Endodermal cell (in vitro differentiated cells): ENCODE measurements around the gene HOXD12. TPM values are rescaled to one million over a fixed set of nuclear protein-coding genes. Genes with fewer than 3 reads are reported as not detected.
A peak's percentile ranks its signal among the peaks of the same experiment; 100 is the strongest.

Experiments
- DNase-seq: peaks from one replicate; pipeline ENCODE4 v3.0.0-alpha.2; 2017
- H3K27ac ChIP-seq: 2 replicates; pipeline ENCODE4 v1.5.1; 2013; ENCODE audit warnings: mild to moderate bottlenecking, low read depth, low read length, moderate library complexity
- H3K27me3 ChIP-seq: 2 replicates; pipeline ENCODE4 v1.6.1; 2013; ENCODE audit warnings: mild to moderate bottlenecking, low read length, moderate library complexity; ENCODE audit not compliant: insufficient read depth, control insufficient read depth, poor library complexity, severe bottlenecking
- H3K36me3 ChIP-seq: 2 replicates; pipeline ENCODE4 v1.7.0; 2013; ENCODE audit warnings: mild to moderate bottlenecking, low read length, moderate library complexity; ENCODE audit not compliant: control insufficient read depth, insufficient read depth
- H3K4me1 ChIP-seq: one replicate; pipeline ENCODE4 v1.7.0; 2013; ENCODE audit warnings: low read length; ENCODE audit not compliant: control insufficient read depth, insufficient read depth
- H3K4me3 ChIP-seq: 2 replicates; pipeline ENCODE4 v1.5.1; 2013; ENCODE audit warnings: mild to moderate bottlenecking, low read length, moderate library complexity
- H3K9ac ChIP-seq: 2 replicates; pipeline ENCODE4 v1.6.1; 2013; ENCODE audit warnings: mild to moderate bottlenecking, low read length, moderate library complexity; ENCODE audit not compliant: poor library complexity, severe bottlenecking; ENCODE audit errors: extremely low read depth
- H3K9me3 ChIP-seq: 2 replicates; pipeline ENCODE4 v1.6.1; 2013; ENCODE audit warnings: mild to moderate bottlenecking, low read length, moderate library complexity; ENCODE audit not compliant: control insufficient read depth
- H3K27ac Mint-ChIP-seq: 2 replicates; pipeline ENCODE4 v1.8.0; 2020; ENCODE audit warnings: mixed read lengths
- H3K27me3 Mint-ChIP-seq: 2 replicates; pipeline ENCODE4 v1.8.0; 2021; ENCODE audit warnings: mild to moderate bottlenecking, mixed read lengths; ENCODE audit not compliant: insufficient read depth
- H3K36me3 Mint-ChIP-seq: 2 replicates; pipeline ENCODE4 v1.8.0; 2020; ENCODE audit warnings: low read depth, mixed read lengths
- H3K4me1 Mint-ChIP-seq: 2 replicates; pipeline ENCODE4 v1.8.0; 2020; ENCODE audit warnings: mixed read lengths
- H3K4me3 Mint-ChIP-seq: 2 replicates; pipeline ENCODE4 v1.8.0; 2020; ENCODE audit warnings: mild to moderate bottlenecking, moderate library complexity, mixed read lengths
- H3K9me3 Mint-ChIP-seq: 2 replicates; pipeline ENCODE4 v1.8.0; 2020; ENCODE audit warnings: mild to moderate bottlenecking, mixed read lengths
- WGBS, 2 experiments: methylation state at CpG; one replicate each; pipeline versions ENCODE4 v1.1.5 to v1.1.7; 2013; ENCODE audit warnings: missing lambda C conversion rate in 2 of 2, mixed read lengths in 1 of 2; ENCODE audit not compliant: insufficient coverage in 1 of 2, insufficient read length in 1 of 2; 5-methylcytosine and 5-hydroxymethylcytosine counted together
- total RNA-seq, 2 donors: library from RNA; stranded (reverse); fragmentation: NEBNext Ultra II Directional in 1 of 2; extraction: Animal tissue kit (Norgen Biotek cat#: 25700) in 1 of 2; gene quantifications; 2 replicates in 1 of 2; 3 replicates in 1 of 2; pipeline ENCODE4 v1.2.1, GENCODE V29; 2021
- TF ChIP-seq, protein P1 (sequence below): fragments of 200-600 bp; sonication (generic); conservative IDR thresholded peaks from 2 replicates; pipeline ENCODE4 v1.5.0; 2021; ENCODE audit warnings: antibody characterized with exemption, mild to moderate bottlenecking

The HOXD12 gene
- total RNA-seq, 2 donors from 2014 or later, result not detected

DNA sequence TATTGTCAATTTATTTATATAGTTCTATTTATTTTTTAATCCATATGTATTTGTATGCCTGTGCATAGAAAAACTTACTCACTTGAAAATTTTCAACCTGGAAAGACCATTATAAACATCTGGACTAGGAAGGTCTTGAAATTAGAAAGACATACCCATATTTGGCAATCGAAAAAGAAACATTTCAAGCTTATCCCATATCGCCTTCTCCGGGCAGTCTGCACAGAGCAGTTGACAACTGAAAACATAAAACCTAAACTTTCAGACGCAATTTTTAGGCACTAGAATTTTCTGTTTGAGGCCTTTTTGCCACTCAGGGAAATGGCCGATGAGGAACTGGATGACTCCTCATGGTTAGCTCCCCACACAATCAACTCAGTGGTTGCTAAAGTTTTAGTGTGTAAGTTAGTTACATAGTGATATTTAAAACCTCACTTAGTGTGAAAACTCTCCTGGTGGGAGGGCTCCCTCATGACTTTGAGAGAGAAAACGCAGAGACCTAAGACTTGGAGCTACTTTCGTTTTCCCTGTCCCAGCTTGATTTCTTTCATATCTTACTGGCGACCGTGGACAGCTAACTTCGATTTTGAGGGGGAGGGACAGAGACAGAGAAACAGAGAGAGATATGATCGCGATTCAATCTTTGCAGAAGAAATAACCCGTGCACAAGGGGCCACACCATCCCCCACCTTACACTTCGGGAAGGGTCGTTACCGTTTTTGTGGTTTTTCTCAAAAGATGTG, 3.2 kb upstream of the HOXD12 start:
- 6 to 8% methylated on average over 10 to 16 of the region's 16 CpGs for WGBS, 2 experiments
- DNase-seq, result no peak
- Histone ChIP-seq H3K4me1 (no peaks in the 10 kb centered on the region), H3K9ac (no peak overlapping the region), H3K36me3 (no peaks in the 10 kb centered on the region), H3K4me3 (peak overlapping the region; percentile 68), H3K9me3 (no peaks in the 10 kb centered on the region), H3K27ac (no peak overlapping the region), H3K27me3 (peaks cover 99% of the 10 kb centered on the region)
- peaks cover 36% of the 10 kb centered on the region for H3K4me1 Mint-ChIP-seq
- TF ChIP-seq, protein P1, sequence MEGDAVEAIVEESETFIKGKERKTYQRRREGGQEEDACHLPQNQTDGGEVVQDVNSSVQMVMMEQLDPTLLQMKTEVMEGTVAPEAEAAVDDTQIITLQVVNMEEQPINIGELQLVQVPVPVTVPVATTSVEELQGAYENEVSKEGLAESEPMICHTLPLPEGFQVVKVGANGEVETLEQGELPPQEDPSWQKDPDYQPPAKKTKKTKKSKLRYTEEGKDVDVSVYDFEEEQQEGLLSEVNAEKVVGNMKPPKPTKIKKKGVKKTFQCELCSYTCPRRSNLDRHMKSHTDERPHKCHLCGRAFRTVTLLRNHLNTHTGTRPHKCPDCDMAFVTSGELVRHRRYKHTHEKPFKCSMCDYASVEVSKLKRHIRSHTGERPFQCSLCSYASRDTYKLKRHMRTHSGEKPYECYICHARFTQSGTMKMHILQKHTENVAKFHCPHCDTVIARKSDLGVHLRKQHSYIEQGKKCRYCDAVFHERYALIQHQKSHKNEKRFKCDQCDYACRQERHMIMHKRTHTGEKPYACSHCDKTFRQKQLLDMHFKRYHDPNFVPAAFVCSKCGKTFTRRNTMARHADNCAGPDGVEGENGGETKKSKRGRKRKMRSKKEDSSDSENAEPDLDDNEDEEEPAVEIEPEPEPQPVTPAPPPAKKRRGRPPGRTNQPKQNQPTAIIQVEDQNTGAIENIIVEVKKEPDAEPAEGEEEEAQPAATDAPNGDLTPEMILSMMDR, result no peak
- no peaks in the 10 kb centered on the region for H3K9me3 Mint-ChIP-seq
- H3K36me3 Mint-ChIP-seq, result no peaks in the 10 kb centered on the region
- H3K27ac Mint-ChIP-seq, result no peak overlapping the region
- H3K27me3 Mint-ChIP-seq, result peaks cover 96% of the 10 kb centered on the region
- peak overlapping the region; percentile 43 for H3K4me3 Mint-ChIP-seq

DNA sequence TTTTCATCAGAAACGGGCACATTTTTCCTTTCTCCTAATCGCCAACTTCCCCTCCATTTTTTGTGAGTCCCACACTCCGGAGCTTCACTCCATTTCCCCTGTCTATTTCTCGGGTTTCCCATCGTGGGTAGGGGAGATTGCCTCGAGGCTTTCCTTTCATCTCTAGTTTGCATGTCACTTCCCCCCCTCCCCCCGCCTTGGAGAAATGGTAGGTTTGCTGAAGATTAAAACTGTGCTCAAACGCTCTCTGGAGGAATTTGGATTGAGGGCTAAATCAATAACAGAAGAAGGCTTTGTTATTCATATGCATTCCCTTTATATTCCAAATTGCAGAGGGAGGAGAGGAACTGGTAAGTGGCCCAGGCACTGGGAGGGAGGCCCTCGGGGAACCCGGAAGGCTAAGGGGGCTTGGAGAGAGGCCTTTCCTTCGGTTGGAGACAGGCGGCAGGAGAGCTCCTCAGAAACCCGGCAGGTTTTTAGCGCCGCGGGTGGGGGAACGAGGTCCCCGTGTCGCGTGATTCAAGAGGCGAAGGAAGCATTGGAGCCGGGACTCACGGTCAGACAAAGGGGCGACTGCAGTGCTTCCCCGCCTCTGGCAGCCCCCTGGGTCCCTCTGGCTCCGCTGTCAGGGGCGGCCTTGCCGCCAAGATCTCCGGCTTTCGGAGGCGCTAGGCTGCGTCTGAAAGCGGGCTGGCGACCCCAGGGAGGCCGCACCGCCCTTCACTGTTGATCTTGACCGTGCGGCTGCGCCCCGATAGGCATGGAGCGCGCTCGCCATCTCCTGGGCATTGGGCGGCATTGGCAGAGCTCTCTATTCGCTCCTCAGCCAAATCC, 2.4 kb upstream of the HOXD12 start:
- H3K9me3 ChIP-seq, result no peaks in the 10 kb centered on the region
- H3K4me1 ChIP-seq, result no peaks in the 10 kb centered on the region
- TF ChIP-seq, protein P1, result peak; percentile 96
- peaks cover 99% of the 10 kb centered on the region for H3K27me3 ChIP-seq
- H3K36me3 ChIP-seq, result no peaks in the 10 kb centered on the region
- DNase-seq, result peak; percentile 96
- Mint-ChIP-seq H3K27ac (no peak overlapping the region), H3K27me3 (peaks cover 96% of the 10 kb centered on the region), H3K9me3 (no peaks in the 10 kb centered on the region), H3K4me3 (peak overlapping the region; percentile 43), H3K4me1 (peaks cover 28% of the 10 kb centered on the region), H3K36me3 (no peaks in the 10 kb centered on the region)
- H3K27ac ChIP-seq, result no peak overlapping the region
- H3K4me3 ChIP-seq, result peak overlapping the region; percentile 68
- 0 to 1% methylated on average over 21 to 44 of the region's 45 CpGs for WGBS, 2 experiments
- H3K9ac ChIP-seq, result no peak overlapping the region

DNA sequence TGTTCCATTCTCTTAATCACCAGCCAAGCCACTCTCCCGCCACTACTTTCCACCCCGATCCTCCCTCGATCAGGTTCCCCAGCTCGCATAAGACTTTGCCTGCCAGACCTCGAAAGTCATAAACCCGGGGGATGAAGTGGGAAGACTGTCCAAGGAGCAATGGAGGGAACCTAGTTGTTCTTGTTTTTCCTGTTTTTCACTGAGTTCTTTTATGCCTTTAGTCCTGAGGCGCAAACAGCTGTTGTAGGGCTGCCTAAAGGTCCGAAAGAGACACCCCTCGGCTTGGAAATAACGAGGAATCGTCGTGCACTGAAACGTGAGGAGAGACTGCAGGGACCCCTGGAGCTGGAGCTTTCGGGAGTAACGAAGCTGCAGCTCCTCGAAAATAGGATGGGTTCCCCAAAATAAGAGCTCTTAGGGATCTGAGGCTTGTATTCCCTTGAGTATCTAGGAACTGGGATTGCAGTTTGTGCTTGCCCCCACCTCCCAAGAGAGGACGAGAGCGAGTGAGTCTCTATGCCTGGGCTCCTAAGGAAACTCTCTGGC, 1.7 kb upstream of the HOXD12 start:
- Mint-ChIP-seq H3K9me3 (no peaks in the 10 kb centered on the region), H3K4me1 (peaks cover 28% of the 10 kb centered on the region), H3K36me3 (no peaks in the 10 kb centered on the region), H3K27me3 (peaks cover 100% of the 10 kb centered on the region), H3K4me3 (peak overlapping the region; percentile 43), H3K27ac (no peak overlapping the region)
- H3K27me3 ChIP-seq, result peaks cover 100% of the 10 kb centered on the region
- H3K36me3 ChIP-seq, result no peaks in the 10 kb centered on the region
- no peak for DNase-seq
- WGBS, 2 experiments, result 2 to 4% methylated on average over 10 to 18 of the region's 18 CpGs
- no peaks in the 10 kb centered on the region for H3K9me3 ChIP-seq
- H3K9ac ChIP-seq, result no peak overlapping the region
- peak overlapping the region; percentile 61 for H3K4me3 ChIP-seq
- no peaks in the 10 kb centered on the region for H3K4me1 ChIP-seq
- TF ChIP-seq, protein P1, result no peak
- no peak overlapping the region for H3K27ac ChIP-seq
